GM19023 (cell line): ENCODE data around the gene CPSF2.
"Not testable (repeated sequence)": the region's sequence is repeated elsewhere in the genome, so short reads cannot be mapped to it uniquely, and the experiment has no call there.

Experiments
- ATAC-seq: cut with Tn5 transposase; IDR thresholded peaks from one replicate; pipeline ENCODE4 v1.9.1; 2021; ENCODE audit warnings: mild to moderate bottlenecking, moderate library complexity; ENCODE audit not compliant: unreplicated experiment

Gene CPSF2

GRCh38 chr14:92154283-92154942, 32.6 kb downstream of the CPSF2 start:
- no peak for ATAC-seq

- ATAC-seq, result no peak
Observed at GRCh38 chr14:92160619-92161018, 38.9 kb downstream of the CPSF2 start.

DNA sequence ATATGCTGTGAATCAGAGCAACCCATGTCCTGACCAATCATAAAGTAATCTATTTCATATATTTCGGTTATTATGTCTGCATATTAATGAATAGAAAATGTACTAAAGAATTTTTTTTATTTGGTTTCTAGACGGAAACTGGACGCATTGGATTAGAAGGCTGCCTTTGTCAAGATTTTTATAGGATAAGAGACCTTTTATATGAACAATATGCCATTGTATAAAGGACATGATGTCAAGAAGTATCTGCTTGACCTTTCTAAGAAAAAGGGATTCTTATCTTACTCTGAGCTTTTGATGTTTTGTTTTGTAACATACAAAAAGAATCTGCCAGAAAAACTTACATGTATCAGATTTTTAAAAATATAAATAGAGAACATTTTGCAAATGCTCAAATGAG, 39.8 kb downstream of the CPSF2 start:
- no peak for ATAC-seq

- ATAC-seq, result no peak
Observed at GRCh38 chr14:92164958-92165357, 43.2 kb downstream of the CPSF2 start.

DNA sequence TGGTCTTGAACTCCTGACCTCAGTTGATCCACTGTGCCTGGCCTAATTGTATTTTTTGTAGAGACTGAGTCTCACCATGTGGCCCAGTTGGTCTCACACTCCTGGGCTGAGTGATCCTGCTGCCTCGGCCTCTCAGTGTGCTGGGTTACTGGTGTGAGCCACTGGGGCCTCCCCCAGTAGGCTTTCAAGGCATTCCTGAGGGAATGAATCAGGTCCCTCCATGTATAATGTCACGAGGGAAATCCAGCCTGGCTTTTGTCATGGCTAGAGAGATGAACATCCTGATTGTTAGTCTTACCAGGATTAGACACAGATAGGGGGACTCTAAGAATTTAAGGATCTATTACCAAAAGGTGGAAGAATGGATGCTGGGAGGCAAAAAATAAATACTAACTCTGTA, 51.9 kb downstream of the CPSF2 start:
- no peak for ATAC-seq

DNA sequence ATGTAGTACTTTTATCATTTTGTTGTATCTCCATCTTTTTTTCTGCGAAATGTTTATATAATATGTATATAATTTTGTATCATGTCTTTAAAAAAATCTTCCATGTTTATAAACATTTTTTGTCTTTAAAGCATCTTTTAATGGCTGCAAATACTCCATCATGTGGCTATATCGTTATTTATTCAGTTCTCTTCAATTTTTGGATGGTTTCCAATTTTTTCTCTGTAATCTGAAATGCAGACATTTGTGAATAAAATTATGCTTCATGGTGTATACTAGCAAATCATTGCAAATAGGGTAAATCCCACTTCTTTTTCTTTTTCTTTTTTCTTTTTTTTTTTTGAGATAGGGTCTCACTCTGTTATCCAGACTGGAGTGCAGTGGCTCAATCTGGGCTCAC, 54.0 kb downstream of the CPSF2 start:
- no peak for ATAC-seq

GRCh38 chr14:92176476-92176875, 54.7 kb downstream of the CPSF2 start:
- ATAC-seq, result no peak

- not testable (repeated sequence) for ATAC-seq
Observed at GRCh38 chr14:92179178-92179577, 57.4 kb downstream of the CPSF2 start.

- ATAC-seq, result no peak
Observed at GRCh38 chr14:92185559-92185958, 63.8 kb downstream of the CPSF2 start.

DNA sequence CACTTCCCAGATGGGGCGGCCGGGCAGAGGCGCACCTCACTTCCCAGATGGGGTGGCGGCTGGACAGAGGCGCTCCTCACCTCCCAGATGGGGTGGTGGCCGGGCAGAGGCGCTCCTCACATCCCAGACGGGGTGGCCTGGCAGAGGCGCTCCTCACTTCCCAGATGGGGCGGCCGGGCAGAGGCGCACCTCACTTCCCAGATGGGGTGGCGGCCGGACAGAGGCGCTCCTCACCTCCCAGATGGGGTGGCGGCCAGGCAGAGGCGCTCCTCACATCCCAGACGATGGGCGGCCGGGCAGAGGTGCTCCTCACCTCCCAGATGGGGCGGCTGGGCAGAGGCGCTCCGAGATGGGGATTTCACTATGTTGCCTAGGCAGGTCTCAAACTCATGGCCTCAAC, 65.8 kb downstream of the CPSF2 start:
- not testable (repeated sequence) for ATAC-seq

DNA sequence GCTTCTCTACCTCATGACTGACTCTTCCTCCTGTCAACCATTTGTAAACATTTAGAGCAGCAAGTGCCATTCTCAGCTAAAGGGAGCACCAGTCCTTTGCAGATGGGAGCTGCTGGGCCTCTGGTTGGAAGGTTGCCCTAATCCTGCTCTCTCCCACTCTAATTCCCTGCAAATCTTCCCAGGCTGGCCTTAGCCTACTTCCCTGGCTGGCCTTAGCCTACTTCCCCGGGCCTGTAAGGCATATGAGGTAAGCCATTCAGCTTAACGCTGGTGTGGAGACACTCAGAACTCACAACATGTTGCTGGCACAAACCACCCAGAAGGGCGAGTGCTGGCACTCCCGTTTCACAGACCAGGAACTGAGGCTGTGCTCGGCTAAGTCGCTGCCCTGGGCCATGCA, 69.0 kb downstream of the CPSF2 start:
- ATAC-seq, result no peak

- ATAC-seq, result no peak
Observed at GRCh38 chr14:92198804-92199203, 77.0 kb downstream of the CPSF2 start.

GRCh38 chr14:92199763-92200162, 78.0 kb downstream of the CPSF2 start:
- no peak for ATAC-seq

DNA sequence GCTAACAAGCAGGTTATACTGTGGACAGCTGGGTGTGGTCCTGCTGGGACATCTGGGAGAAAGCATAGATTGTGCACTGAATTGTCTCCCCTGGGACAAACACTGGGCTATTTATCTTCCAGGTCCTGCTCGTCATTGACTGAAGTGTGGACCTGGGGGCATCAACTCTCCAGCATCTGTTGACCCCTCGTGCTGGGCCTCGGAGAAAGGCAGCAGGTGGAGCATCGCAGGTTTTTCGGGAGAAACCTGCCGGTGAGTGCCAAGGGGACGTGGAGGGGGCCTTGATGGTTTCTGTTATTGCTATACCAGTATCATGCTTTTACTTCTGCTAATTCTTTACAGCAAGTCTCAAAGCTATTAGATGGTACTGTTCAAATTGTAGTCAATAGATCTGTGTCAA, 81.3 kb downstream of the CPSF2 start:
- no peak for ATAC-seq

DNA sequence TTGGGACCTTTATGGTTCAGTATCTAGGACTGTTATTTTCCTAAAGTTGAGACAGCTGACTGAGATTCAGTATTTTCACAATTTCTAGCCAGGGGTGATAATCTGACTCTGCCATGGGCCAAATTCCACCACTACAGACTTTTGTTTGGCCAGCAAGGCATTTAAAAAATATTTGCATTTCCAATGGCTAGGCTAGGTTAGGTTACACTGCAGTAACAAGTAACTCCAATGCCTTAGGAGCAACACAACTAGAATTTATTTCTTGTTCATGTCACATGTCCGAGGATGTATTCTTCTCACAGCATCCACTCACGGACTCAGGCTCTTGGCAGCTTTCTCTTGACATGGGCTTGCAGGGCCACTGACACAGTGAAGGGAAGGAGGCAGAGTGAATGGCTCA, 83.0 kb downstream of the CPSF2 start:
- ATAC-seq, result no peak

DNA sequence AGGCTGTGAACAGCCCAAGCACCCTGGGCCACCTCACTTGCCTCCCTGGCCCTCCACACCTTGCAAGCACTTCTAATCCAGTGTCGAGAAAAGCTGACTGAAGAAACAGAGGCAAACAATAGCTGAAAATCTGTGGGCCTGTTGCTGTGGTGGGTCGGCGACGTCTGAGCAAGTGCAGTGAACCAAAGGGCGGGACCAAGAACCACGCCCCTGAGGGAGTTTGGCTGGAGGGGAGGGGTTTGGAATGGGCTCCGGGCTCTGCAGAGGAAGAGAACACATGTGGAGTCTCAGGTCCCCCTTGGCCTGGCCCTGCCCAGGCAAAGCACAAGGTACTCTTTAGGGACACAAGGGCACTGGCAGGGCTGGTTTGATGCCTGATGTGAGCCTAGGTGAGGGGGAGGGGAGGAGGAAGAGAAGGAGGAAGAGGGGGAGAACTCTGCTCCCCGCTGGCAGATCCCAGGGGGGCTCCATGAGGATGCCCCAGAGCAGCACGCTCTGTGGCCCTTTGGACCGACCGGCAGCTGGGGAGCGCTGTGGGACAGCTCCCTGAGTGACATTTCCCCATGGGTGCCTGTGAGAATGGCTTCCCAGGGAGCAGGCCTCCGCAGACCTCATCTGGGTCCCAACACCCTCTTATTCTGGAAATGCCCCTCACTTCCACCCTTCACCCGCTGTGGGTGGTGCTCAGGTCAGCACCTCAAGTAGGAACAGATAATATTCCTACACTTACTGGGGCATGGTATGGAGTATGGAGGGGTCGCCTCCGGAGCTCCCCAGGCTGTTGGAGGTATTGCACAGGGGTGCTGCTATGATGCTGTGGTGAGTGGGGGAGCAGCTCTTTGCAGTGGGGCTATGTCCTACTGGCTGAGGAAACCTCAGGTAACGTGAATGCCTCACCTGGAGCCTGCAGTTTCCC, 85.5 kb downstream of the CPSF2 start:
- no peak for ATAC-seq

DNA sequence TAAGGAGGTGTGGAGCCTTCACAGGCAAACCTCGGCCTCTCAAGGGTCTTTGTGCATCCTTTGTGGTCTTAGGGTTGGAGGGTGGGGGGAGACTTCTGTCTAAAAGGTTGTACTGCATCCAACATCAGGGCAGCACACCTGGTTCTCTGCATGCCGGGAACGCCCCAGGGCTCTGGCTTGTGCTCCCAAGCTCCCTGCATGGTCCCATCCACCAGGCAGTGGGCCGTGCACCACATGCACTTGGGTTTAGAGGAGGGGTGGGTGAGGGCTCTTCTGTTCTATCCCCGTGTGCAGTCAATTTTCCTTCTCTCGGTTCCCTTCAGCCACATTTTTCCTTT, 86.1 kb downstream of the CPSF2 start:
- no peak for ATAC-seq

GRCh38 chr14:92209141-92209540, 87.4 kb downstream of the CPSF2 start:
- no peak for ATAC-seq

GRCh38 chr14:92213125-92213524, 91.4 kb downstream of the CPSF2 start:
- ATAC-seq, result not testable (repeated sequence)

GRCh38 chr14:92215579-92215978, 93.8 kb downstream of the CPSF2 start:
- no peak for ATAC-seq

- ATAC-seq, result no peak
Observed at GRCh38 chr14:92217936-92218335, 96.2 kb downstream of the CPSF2 start.
